Naive thymus-derived CD4-positive, alpha-beta T cell (primary cell): ENCODE results near the gene XPC. TPM values are rescaled to one million over a fixed set of nuclear protein-coding genes. Genes with fewer than 3 reads are reported as not detected.
"Not testable (repeated sequence)": the region's sequence is repeated elsewhere in the genome, so short reads cannot be mapped to it uniquely, and the experiment has no call there.

Experiments
- ATAC-seq: fragments of 150-1000 bp; cut with Tn5 transposase; 2 replicates; pipeline ENCODE4 v1.10.0; 2021; ENCODE audit warnings: mild to moderate bottlenecking, moderate library complexity
- CTCF ChIA-PET: fragments of 350-600 bp; sonication (Branson Sonifier 250); formaldehyde crosslinking; loops from one replicate; lab custom pipeline; 2021; ENCODE audit warnings: antibody characterized with exemption; lab: Charles Lee
- POLR2A ChIA-PET: fragments of 350-600 bp; sonication (Branson Sonifier 250); formaldehyde crosslinking; loops from one replicate; lab custom pipeline; 2021; ENCODE audit warnings: antibody characterized with exemption, inconsistent platforms; lab: Charles Lee
- DNase-seq, 9 donors: peaks; one replicate each; pipeline versions ENCODE4 v3.0.0 to v3.0.0-alpha.2; 2020 to 2022; ENCODE audit warnings: mixed read lengths in 1 of 9
- H3K27ac ChIP-seq: one replicate; pipeline ENCODE4 v1.7.0; 2013; ENCODE audit warnings: mild to moderate bottlenecking, low read depth, low read length, moderate library complexity
- H3K27me3 ChIP-seq, 2 donors: one replicate each; pipeline ENCODE4 v1.7.0; 2013; ENCODE audit warnings: low read length in 2 of 2, mild to moderate bottlenecking in 2 of 2, moderate library complexity in 2 of 2; ENCODE audit not compliant: control insufficient read depth in 2 of 2, insufficient read depth in 2 of 2
- H3K36me3 ChIP-seq, 3 experiments: 1 replicate in 2 of 3; 2 replicates in 1 of 3; pipeline ENCODE4 v1.7.0; 2013; ENCODE audit warnings: low read length in 3 of 3, mild to moderate bottlenecking in 3 of 3, moderate library complexity in 1 of 3; ENCODE audit not compliant: insufficient read depth in 3 of 3, control insufficient read depth in 2 of 3
- H3K4me1 ChIP-seq, 2 donors: one replicate each; pipeline ENCODE4 v1.7.0; 2013; ENCODE audit warnings: low read length in 2 of 2, mild to moderate bottlenecking in 2 of 2, moderate library complexity in 1 of 2; ENCODE audit not compliant: control insufficient read depth in 2 of 2, insufficient read depth in 2 of 2
- H3K4me3 ChIP-seq: 2 replicates; pipeline ENCODE4 v1.7.0; 2013; ENCODE audit warnings: mild to moderate bottlenecking, low read length
- H3K9me3 ChIP-seq, 3 experiments: 1 replicate in 2 of 3; 2 replicates in 1 of 3; pipeline ENCODE4 v1.7.0; 2013; ENCODE audit warnings: low read length in 3 of 3; ENCODE audit not compliant: control insufficient read depth in 2 of 3
- H3K27ac Mint-ChIP-seq, 9 donors: one replicate each; pipeline ENCODE4 v1.8.0; 2020 to 2022; ENCODE audit warnings: mixed read lengths in 9 of 9, mild to moderate bottlenecking in 8 of 9, moderate library complexity in 5 of 9, inconsistent platforms in 2 of 9
- H3K27me3 Mint-ChIP-seq, 5 donors: one replicate each; pipeline ENCODE4 v1.8.0; 2021 to 2022; ENCODE audit warnings: mixed read lengths in 5 of 5, mild to moderate bottlenecking in 1 of 5
- H3K36me3 Mint-ChIP-seq, 5 donors: one replicate each; pipeline ENCODE4 v1.8.0; 2020 to 2022; ENCODE audit warnings: mixed read lengths in 5 of 5, mild to moderate bottlenecking in 3 of 5, inconsistent platforms in 1 of 5
- H3K4me1 Mint-ChIP-seq, 7 donors: one replicate each; pipeline ENCODE4 v1.8.0; 2020 to 2022; ENCODE audit warnings: mixed read lengths in 7 of 7, mild to moderate bottlenecking in 3 of 7, inconsistent platforms in 1 of 7
- H3K4me3 Mint-ChIP-seq, 10 donors: one replicate each; pipeline ENCODE4 v1.8.0; 2020 to 2022; ENCODE audit warnings: mild to moderate bottlenecking in 10 of 10, mixed read lengths in 10 of 10, moderate library complexity in 6 of 10, inconsistent platforms in 2 of 10
- H3K9me3 Mint-ChIP-seq, 11 donors: one replicate each; pipeline ENCODE4 v1.8.0; 2020 to 2022; ENCODE audit warnings: mixed read lengths in 11 of 11, mild to moderate bottlenecking in 4 of 11, inconsistent platforms in 1 of 11, moderate library complexity in 1 of 11
- intact Hi-C, 2 donors: fragments of 100-400 bp; cut with micrococcal nuclease; formaldehyde crosslinking; loops; one replicate each; pipeline ENCODE4 v1.15.1; 2023
- polyA plus RNA-seq, 2 donors: library from polyadenylated mRNA; unstranded; fragments of 300-500 nt; fragmentation: Illumina TruSeq; gene quantifications; one replicate each; pipeline ENCODE4 v1.2.3, GENCODE V29; 2021
- total RNA-seq, 6 experiments: library from RNA in 5 of 6; stranded (reverse) in 5 of 6; gene quantifications; 1 replicate in 5 of 6; 2 replicates in 1 of 6; pipeline ENCODE4 v1.2.3 and lab custom pipeline; 2021 to 2026

The XPC gene
- total RNA-seq = 10 to 100 TPM; 56.3 to 94.8 (median 78.1) TPM
- polyA plus RNA-seq = 10 to 100 TPM; 50.0 to 54.2 TPM
- 121 reads per million, percentile 87 among the genes with 10 or more reads in this experiment for total RNA-seq (lab: John Stamatoyannopoulos, UW)

- no peaks in the 10 kb centered on the region for H3K27me3 ChIP-seq
- H3K4me1 ChIP-seq = peaks cover 37 to 48% of the 10 kb centered on the region in 2 donors
Observed at GRCh38 chr3:14178247-14179113, at the start of gene XPC, which contains the start of gene LSM3. TSS of gene XPC (minus strand) at chr3:14178601. CDS start at chr3:14178568, 33 bp downstream. TSS of gene LSM3 (plus strand) at chr3:14178817. CDS start at chr3:14178861, 44 bp downstream.

GRCh38 chr3:14227856-14228255 lies 49.5 kb upstream of the XPC start:
- ChIA-PET POLR2A (no interaction called here), CTCF (no interaction called here)
- H3K4me1 Mint-ChIP-seq = peaks cover 3 to 12% (median 4%) of the 10 kb centered on the region in 7 donors
- H3K27ac Mint-ChIP-seq = no peak overlapping the region
- intact Hi-C loops = no loop called here
- Histone ChIP-seq H3K36me3 (no peaks in the 10 kb centered on the region), H3K4me1 (no peaks in the 10 kb centered on the region), H3K27me3 (no peaks in the 10 kb centered on the region), H3K27ac (no peak overlapping the region), H3K9me3 (no peaks in the 10 kb centered on the region), H3K4me3 (no peak overlapping the region)
- H3K36me3 Mint-ChIP-seq = peaks cover 0 to 10% (median 1%) of the 10 kb centered on the region in 5 donors
- H3K9me3 Mint-ChIP-seq = peaks cover 0 to 7% (median 0%) of the 10 kb centered on the region in 11 donors
- no peak for ATAC-seq
- no peak overlapping the region for H3K4me3 Mint-ChIP-seq
- DNase-seq = no peak
- peaks cover 34 to 42% (median 38%) of the 10 kb centered on the region in 5 donors for H3K27me3 Mint-ChIP-seq

More at GRCh38 chr3:14178247-14179113, at the start of gene XPC, which contains the start of gene LSM3:
- Mint-ChIP-seq H3K27ac (peak within 1 kb of the TSS; percentile 96 to 100 (median 99)), H3K4me1 (peaks cover 45 to 85% (median 82%) of the 10 kb centered on the region in 7 donors), H3K9me3 (peaks cover 0 to 3% (median 0%) of the 10 kb centered on the region in 11 donors), H3K4me3 (peak within 1 kb of the TSS; percentile 94 to 100 (median 98)), H3K27me3 (peaks cover 0 to 2% (median 0%) of the 10 kb centered on the region in 5 donors), H3K36me3 (peaks cover 4 to 30% (median 17%) of the 10 kb centered on the region in 5 donors)
- DNase-seq = peak; percentile 98 to 100 (median 99)
- Histone ChIP-seq H3K9me3 (no peaks in the 10 kb centered on the region), H3K36me3 (peaks cover 0 to 22% (median 9%) of the 10 kb centered on the region in 3 experiments), H3K27ac (peak within 1 kb of the TSS; percentile 99), H3K4me3 (peak within 1 kb of the TSS; percentile 68)
- intact Hi-C loops = loop anchor here (1.0 to 5.0 kb wide), 16 partner anchors 34 to 1516 kb away; partner anchors contain the start of genes CCDC174 (in 2 of the 2), CHCHD4 (in 2 of the 2), HDAC11 (in 2 of the 2) and RAF1 (in 2 of the 2)
- ChIA-PET CTCF (interaction anchor here (0.6 to 1.5 kb wide), 9 partner anchors 25 to 521 kb away, joined by 3 to 5 read pairs (median 4); partner anchors contain the start of genes CHCHD4 and TMEM43), POLR2A (interaction anchor here (0.5 to 3.8 kb wide), 29 partner anchors 8 to 1692 kb away, joined by 3 to 92 read pairs (median 5); partner anchors contain the start of genes CCDC174, CHCHD4, HDAC11 and NR2C2)
- ATAC-seq = peak; percentile 98

GRCh38 chr3:14226351-14226750 lies 48.0 kb upstream of the XPC start:
- intact Hi-C loops, H3K4me1 ChIP-seq, H3K27ac Mint-ChIP-seq, H3K9me3 ChIP-seq, ATAC-seq, H3K36me3 ChIP-seq, H3K4me1 Mint-ChIP-seq, H3K4me3 ChIP-seq, POLR2A ChIA-PET, DNase-seq, H3K4me3 Mint-ChIP-seq, H3K27ac ChIP-seq, H3K27me3 ChIP-seq, CTCF ChIA-PET: not testable (repeated sequence)
- peaks cover 0 to 15% (median 5%) of the 10 kb centered on the region in 5 donors for H3K36me3 Mint-ChIP-seq
- peaks cover 0 to 19% (median 9%) of the 10 kb centered on the region in 11 donors for H3K9me3 Mint-ChIP-seq
- H3K27me3 Mint-ChIP-seq = peaks cover 26 to 37% (median 32%) of the 10 kb centered on the region in 5 donors

- H3K4me1 ChIP-seq = no peaks in the 10 kb centered on the region
- H3K27ac ChIP-seq = no peak overlapping the region
- no peak overlapping the region for H3K4me3 Mint-ChIP-seq
- peaks cover 0 to 21% (median 5%) of the 10 kb centered on the region in 5 donors for H3K36me3 Mint-ChIP-seq
- H3K27me3 ChIP-seq = no peaks in the 10 kb centered on the region
- peaks cover 0 to 5% (median 0%) of the 10 kb centered on the region in 7 donors for H3K4me1 Mint-ChIP-seq
- ATAC-seq (no peak), DNase-seq (no peak)
- POLR2A ChIA-PET = no interaction called here
- no peak overlapping the region for H3K4me3 ChIP-seq
- CTCF ChIA-PET = no interaction called here
- peaks cover 2 to 28% (median 14%) of the 10 kb centered on the region in 11 donors for H3K9me3 Mint-ChIP-seq
- intact Hi-C loops = no loop called here
- H3K9me3 ChIP-seq = no peaks in the 10 kb centered on the region
- no peaks in the 10 kb centered on the region for H3K36me3 ChIP-seq
- H3K27me3 Mint-ChIP-seq = peaks cover 25 to 34% (median 29%) of the 10 kb centered on the region in 5 donors
- no peak overlapping the region for H3K27ac Mint-ChIP-seq
Observed at GRCh38 chr3:14225421-14225820, 47.0 kb upstream of the XPC start.

- intact Hi-C loops = no loop called here
- ATAC-seq = no peak
- POLR2A ChIA-PET = no interaction called here
Observed at GRCh38 chr3:14224895-14225294, 46.5 kb upstream of the XPC start.

GRCh38 chr3:14223595-14223994 lies 45.2 kb upstream of the XPC start:
- CTCF ChIA-PET = no interaction called here
- Mint-ChIP-seq H3K27me3 (peaks cover 20 to 39% (median 26%) of the 10 kb centered on the region in 5 donors), H3K4me3 (no peak overlapping the region), H3K9me3 (peaks cover 2 to 35% (median 16%) of the 10 kb centered on the region in 11 donors), H3K36me3 (peaks cover 0 to 21% (median 4%) of the 10 kb centered on the region in 5 donors), H3K4me1 (peaks cover 0 to 5% (median 0%) of the 10 kb centered on the region in 7 donors), H3K27ac (no peak overlapping the region)
- POLR2A ChIA-PET = no interaction called here
- Histone ChIP-seq H3K4me3 (no peak overlapping the region), H3K27ac (no peak overlapping the region), H3K36me3 (no peaks in the 10 kb centered on the region), H3K4me1 (no peaks in the 10 kb centered on the region), H3K9me3 (no peaks in the 10 kb centered on the region), H3K27me3 (no peaks in the 10 kb centered on the region)
- ATAC-seq (no peak), DNase-seq (no peak)
- intact Hi-C loops = no loop called here

More at GRCh38 chr3:14224895-14225294, 46.5 kb upstream of the XPC start:
- Histone ChIP-seq H3K36me3 (no peaks in the 10 kb centered on the region), H3K4me1 (no peaks in the 10 kb centered on the region), H3K9me3 (no peaks in the 10 kb centered on the region), H3K27me3 (no peaks in the 10 kb centered on the region), H3K4me3 (no peak overlapping the region), H3K27ac (no peak overlapping the region)
- CTCF ChIA-PET = no interaction called here
- Mint-ChIP-seq H3K27ac (no peak overlapping the region), H3K27me3 (peaks cover 20 to 37% (median 26%) of the 10 kb centered on the region in 5 donors), H3K4me3 (no peak overlapping the region), H3K9me3 (peaks cover 2 to 32% (median 16%) of the 10 kb centered on the region in 11 donors), H3K36me3 (peaks cover 0 to 21% (median 4%) of the 10 kb centered on the region in 5 donors), H3K4me1 (peaks cover 0 to 5% (median 0%) of the 10 kb centered on the region in 7 donors)
- DNase-seq = no peak
